Suprapubic skin (tissue), 3 donors: ENCODE data around the gene GGNBP2.

ENCODE experiments used
- CTCF ChIP-seq, 2 donors: fragments of 200-600 bp in 1 of 2; fragments of 450-650 bp in 1 of 2; sonication (generic) in 1 of 2; IDR thresholded peaks; one replicate each; pipeline ENCODE4 v1.5.1; 2016 to 2019; ENCODE audit warnings: antibody characterized with exemption in 2 of 2, mild to moderate bottlenecking in 1 of 2, moderate library complexity in 1 of 2
- POLR2AphosphoS5 ChIP-seq, 3 donors: sonication (generic); formaldehyde crosslinking; IDR thresholded peaks; one replicate each; pipeline ENCODE4 v1.6.1; 2017; ENCODE audit warnings: antibody characterized with exemption in 3 of 3

DNA sequence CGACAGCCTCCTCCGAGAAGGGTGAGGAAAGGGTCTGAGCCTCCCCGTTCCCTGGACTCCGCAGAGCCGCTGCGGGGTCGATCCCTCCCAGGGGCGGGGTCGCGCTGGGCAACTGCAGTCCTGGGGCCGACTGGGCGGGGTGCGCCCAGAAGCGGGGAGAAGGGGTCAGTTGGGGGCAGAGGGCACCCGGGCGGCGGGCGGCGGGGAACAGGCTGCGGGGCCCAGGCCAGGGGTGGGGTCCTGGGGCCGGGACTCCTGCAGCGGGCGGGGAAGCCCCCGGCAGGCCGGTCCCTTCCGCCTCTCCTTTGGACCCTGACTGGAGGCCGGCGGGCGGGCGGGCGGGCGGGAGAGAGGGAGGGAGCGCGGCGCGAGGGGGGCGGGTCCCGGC lies 352 bp downstream of the GGNBP2 start:
- no peak for TF ChIP-seq CTCF (IDR thresholded peaks at IDR 0.05)
- TF ChIP-seq POLR2AphosphoS5 (IDR thresholded peaks at IDR 0.05), result no peak
